Stimulated activated CD4-positive, alpha-beta T cell treated with anti-CD3 and anti-CD28 coated beads, Interleukin-2, amount 100 ng/mL, for 48 hours (primary cell): ENCODE measurements around the gene TSPAN18.

Experiments used
- DNase-seq, 2 donors: peaks; one replicate each; pipeline ENCODE4 v3.0.0-alpha.2; 2020

Gene TSPAN18

DNA sequence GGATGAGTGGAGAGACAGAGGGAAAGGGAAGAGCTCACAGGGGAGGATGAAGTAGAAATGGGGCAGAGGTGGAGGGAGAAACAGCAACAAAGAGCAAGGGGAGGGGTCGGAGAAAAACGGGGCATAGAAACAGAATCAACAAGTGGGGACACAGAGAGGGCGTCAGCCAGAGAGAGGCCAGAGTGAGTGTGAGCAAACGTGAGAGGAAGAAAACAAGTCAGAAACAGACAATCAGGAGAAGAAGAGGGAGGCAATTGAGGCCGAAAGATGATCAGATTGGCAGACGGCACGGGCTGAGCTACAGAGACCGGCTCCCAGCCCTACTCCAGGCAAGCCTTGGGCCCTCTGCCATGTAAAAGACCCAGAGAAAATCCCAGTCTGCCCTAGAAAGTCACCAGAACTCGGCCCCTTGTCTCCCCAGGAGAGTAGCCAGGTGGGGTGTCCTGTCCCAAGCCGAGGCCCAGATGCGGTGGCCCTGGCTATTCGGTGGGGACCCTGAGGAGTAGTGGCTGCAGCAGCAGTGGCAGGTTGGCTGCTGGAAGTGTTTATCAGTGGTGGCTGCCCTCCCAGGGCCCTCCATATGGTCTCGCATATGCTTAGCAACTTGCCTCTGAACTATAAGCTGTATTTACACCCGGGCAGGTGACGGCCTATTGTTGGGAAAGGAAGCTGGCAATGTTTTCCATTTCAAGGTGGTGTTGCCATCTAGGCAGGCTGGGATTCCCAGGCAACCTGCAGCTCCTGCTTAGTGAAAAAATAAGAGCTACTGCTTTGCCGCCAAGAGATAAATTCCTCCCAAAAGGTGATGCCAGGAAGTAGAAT lies 14.8 kb upstream of the TSPAN18 start:
- DNase-seq, result no peak

DNA sequence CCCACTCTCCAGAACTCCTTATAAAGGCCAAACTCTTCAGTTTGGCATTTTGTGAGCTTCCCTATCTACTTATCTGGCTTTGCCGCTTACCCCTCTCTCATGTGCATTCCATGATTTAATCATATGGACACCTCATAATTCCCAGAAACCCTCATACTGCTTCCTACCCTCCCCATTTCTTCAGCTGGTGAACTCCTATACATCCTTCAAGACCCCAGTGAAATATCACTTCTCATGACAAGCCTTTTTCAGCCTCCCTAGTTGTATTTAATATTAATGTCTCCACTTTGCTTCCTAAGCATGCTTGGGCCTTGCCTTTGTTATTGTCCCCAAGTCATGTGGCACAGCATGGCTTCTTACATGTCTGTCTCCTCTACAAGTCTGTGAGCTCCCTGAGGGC lies 13.7 kb upstream of the TSPAN18 start:
- DNase-seq, result no peak

DNA sequence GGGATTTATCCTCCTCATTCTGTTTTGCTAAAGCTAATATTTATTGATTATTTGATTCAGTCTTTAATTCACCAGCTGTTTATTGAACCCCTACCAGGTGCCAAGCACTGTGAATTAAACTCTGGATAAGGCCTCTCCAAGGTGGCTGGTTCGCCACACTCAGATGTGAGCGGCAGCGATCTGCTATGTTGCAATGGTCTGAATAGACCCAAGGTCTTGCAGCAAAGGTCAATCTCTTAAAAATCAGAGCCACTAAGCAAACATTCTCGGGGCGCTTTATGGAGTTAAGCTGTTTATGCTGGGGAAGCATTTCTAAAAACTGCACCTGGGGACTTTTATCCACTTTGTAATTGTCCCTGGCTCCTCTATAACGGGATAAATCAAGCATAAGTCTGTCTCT lies 10.5 kb upstream of the TSPAN18 start:
- DNase-seq, result no peak

DNA sequence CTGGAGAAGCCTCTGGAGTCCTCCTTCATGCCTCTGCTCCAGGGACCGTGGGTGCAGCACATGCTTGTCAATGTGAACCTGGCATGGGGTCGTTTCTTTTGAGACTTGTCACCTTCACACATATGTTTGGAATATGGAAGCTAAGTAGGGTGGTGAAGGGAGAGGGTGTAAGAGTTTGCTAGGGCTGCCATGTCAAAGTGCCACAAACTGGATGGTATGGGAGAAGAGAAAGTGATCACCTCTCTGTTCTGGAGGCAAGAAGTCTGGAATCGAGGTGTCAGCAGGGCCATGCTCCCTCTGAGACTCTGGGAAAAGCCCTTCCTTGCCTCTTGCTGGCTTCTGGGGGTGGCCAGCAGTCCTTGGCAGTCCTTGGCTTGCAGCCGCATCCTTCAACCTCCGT lies 8.7 kb upstream of the TSPAN18 start:
- no peak for DNase-seq

DNA sequence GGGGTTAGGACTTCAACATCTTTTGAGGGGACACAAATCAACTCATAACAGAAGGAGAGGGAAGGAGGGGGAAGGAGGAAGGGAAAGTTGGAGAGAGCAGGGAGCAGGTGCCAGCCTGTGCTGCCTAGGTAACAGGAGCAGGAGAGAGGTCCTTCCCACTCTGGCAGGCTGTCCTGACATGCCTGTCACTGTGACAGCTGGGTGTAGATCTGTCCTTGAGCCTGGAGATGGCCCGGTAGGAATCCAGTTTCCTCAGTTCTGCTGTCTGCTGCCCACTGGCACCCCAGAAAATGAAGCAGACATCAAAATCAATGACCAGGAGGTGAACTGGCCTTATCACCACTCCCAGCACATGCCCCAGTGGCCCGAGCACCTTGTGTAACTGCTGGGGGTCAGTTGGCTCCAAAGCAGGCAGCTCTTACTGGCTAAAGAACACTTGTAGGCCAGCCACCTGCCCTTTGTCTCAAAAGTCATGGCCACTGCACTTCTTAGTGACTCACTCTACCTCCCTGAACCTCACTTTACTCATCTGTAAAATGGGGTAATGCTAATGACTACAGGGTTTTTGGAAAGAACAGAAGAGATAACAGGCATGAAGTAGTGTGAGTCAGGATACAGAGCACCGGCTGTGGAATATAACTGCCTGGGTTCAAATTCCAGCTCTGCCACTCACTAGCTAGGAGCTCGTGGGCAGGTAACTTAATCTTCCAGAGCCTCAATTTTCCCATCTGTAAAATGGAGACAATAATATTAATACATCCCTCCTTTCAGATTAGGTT lies 8.0 kb upstream of the TSPAN18 start:
- no peak for DNase-seq

DNA sequence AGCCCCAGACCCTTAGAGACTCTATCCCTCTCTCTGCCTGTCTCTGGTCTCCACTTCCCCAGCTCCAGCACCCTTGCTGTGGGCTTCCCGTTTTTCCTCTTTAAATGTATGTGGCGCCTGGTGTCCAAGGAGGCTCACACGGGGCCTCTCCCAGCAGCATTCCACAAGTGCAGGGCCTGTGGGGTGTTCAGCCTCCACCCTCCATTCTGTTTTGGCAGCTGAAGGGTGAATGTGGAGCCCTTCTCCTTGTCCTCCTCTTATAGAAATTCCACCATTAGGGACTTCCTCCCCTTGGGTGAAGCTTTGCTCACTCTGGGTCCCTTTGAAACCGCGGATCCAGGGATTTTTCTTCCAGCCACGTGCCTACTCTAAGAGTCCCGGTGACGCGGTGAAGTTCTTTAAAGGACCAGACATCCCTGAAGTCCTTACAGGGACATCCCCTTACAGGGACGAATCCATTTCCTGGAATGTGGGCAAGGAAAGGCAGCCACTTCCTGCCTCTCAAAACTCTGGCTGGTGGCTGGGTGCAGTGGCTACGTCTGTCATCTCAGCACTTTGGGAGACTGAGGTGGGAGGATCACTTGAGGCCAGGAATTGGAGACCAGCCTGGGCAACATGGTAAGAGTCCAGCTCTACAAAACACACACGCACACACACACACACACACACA lies 1.6 kb upstream of the TSPAN18 start:
- DNase-seq, result no peak

DNA sequence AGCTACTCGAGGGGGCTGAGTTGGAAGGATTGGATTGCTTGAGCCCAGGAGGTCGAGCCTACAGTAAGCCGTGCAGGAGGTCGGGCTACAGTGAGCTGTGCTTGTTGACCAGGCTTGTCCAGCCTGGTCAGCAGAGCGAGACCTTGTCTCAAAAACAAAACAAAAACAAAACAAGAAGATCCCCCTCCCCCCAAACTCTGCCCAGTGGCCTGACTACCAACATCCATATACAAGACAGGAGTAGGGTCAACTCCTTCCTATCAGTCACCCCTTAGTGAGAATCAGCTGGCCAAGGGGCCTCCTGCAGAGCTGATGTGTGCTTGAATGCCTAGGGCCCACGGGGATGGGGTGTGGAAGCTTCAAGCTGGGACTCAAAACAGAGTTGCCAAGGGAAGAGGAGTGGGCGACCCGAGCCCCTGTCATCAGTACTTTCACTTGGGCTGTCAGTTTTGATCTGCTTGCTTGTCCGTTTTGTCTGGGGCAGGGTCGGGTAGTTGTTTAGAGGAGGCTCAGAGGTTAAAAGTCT lies 942 bp upstream of the TSPAN18 start:
- DNase-seq, result no peak

DNA sequence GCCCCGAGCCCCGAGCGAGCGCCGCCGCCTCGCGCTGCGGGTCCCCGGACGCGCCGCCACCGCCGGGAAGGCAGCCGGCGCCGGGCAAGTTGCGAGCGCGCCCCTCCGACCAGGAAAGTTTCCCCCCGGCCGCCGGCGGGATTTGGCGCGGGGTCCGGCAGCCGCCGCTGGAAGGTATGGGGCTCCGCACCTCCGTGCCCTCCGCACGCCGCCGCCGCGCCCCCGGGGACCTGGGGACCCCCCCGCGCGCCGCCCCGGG lies 281 bp downstream of the TSPAN18 start:
- DNase-seq, result no peak

DNA sequence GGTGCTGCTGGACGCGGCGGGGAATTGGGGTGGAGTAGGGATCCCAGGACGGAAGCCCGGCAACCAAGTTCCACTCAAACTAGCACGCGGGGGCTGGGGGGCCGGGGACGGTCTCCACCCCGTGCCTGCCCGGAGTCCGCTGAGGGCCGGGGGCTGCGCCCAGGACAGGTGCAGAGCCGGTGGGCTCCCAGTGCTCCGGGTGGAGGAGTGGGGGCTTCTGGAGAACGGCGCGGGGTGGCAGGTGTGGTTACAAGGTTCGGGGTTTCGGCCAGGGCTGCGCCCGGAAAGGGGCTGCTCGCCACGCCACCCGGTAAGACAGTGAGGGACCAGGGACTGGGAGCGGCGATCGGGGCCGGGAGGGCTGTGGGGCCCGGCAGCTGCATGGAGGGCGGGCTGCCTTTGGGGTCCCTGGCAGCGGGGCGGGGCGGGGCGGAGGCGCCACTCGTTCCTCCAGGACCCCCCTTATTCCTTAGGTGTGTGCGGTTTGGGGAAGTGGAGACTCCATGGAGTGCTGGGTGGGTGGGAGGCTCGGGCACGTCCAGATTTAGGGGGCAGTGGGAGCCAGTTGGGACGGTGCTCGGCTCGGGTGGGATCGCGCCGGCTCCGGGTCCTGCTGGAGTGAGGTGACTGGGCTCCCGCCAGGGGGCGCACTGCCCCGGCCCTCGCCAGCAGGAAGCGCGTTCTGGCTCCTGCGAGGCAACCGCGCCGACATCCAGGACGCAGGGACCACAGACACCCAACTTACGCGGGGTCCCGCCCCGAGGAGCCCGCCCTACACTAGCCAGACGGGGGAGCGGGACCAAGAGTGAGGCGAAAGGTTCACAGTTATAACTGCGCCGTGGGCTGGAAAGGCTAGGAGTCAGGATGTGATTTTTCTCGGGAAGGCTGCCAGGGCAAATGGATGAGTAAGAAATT lies 868 bp downstream of the TSPAN18 start:
- DNase-seq, result peak; percentile 77 to 80

DNA sequence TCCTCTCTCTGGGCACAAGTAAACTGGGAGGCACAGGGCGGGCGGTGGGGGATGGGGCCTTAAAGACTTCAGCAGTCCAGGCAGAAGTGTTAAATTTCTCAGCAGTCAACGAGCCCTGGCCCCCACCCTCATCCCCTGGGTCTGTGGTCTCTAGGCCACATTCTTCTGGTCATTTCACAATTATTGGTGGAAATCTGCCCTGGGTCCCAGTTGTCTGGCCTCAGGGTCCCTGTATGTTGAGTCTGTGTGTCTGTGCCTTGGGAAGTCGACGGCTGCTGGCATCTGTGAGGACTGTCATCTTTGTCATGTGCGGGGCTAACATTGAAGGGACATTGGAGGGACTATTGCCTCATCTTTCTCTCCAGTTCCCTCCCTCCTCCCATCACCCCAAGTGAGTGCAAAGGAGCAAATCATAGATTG lies 1.7 kb downstream of the TSPAN18 start:
- DNase-seq, result no peak

DNA sequence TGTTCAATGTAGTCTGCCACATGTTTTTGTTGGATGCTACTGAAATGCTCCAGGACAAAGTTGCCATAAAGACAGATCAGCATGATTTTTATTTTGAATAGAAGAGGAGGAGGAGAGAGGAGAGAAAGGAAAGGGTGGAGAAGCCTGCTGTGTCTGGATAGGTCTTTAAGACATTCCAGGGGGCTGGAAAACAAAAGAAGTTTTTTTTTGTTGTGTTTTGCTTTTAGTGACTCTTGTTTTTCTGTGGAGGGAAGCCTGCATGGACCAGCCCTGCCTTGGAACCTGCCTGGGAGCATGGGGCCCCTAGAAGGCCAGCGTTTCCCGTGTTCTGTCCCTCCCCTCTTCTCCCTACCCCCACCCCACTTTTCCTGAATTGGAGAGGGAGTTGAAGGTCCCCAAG lies 2.3 kb downstream of the TSPAN18 start:
- no peak for DNase-seq

DNA sequence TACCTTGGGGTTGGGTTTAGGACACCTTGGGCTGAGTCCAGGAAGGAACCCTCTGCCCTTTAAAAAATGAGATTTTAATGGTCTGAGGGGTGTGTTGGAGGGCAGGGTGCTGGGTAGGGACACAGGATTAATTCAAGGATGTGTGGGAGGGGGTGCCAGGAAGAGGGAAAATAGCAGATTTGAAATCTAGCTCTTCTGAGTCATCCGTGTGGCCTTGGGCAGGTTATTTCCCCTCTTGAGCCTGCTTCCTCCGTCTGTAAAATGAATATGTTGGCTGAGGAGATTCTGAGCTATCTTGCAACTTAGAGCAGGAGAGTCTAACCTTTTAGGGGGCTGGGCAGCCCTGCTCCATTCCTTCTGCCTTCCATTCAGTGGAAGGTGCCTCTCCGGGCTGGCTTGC lies 3.0 kb downstream of the TSPAN18 start:
- DNase-seq, result no peak

DNA sequence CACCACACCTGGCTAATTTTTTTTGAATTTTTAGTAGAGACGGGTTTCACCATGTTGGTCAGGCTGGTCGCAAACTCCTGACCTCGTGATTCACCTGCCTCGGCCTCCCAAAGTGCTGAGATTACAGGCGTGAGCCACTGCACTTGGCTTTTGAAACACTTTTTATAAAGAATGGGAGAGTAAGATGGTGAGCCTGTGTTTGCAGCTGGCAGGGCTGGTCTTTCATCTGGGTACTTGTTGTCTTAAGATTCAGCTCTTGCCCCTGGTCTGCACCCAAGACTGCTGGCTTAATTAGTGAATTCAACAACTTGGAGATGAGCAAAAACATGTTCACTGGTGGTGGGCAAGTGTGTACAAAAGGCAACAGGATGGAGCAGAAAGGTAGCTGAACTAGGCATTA lies 4.0 kb downstream of the TSPAN18 start:
- DNase-seq, result no peak

DNA sequence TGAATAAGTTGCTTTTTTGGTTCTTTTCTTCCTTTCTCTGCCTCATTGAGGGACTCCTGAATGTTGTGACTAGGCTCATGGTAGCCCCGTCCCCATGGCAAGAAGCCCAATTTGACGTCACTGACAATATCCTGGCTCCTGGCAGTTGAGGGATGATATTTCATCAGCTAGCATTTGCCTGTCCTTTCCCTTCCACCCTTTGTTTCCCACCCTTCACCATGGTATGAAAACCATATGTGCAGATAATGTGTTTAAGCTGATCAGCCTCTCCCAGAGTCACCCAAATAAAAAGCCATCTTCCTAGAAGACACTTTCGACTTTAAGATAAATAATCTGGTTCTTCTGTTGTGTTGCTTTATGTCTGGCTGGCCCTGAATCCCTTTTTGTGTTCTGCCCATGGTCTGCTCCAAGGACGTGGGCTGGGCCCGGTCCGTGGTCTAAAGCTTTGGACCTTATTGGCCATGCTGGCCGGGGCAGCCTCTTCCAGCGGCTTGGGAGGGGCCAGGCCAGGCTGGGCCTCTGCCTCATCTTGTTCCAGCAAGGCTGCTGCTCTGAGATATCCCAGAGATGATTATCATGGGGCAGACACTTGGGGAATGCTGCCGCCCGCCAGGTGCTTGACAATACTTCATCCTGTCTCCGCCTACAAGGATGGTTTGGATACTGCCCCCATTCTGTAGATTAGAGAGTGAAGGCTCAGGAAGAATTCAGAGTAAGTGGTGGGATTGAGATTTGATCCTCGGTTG lies 5.1 kb downstream of the TSPAN18 start:
- DNase-seq, result no peak

DNA sequence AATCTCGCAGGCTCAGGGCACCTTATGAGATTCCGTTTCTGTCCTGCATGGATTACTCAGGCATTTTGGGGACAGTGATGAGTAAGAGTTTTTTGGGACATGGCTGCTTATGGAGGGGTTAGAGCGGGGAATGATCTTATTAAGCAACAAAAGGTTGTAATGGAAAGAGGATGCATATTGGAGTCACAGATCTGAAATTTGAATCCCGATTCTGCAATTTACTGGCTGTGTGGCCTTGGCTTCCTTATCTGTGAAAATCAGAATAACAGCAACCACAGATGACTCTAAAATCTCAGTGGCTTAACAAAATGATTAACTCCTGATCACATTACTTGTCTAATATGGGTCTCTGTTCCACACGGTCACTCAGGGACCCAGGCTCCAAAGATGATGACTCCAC lies 5.8 kb downstream of the TSPAN18 start:
- DNase-seq, result no peak

DNA sequence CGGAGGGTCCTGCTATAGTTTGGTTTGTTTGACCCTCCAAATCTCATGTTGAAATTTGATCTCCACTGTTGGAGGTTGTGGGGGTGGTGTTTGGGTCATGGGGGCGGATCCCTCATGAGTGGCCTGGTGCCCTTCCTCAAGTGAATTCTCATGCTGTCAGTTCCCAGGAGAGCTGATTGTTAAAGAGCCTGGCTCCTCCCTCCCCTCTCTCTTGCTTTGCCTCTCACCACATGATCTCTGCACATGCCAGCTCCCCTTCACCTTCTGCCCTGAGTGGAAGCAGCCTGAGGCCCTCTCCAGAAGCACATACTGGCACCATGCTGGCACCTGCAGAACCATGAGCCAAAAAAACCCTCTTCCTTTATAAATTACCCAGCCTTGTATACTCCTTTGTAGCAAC lies 7.1 kb downstream of the TSPAN18 start:
- no peak for DNase-seq

DNA sequence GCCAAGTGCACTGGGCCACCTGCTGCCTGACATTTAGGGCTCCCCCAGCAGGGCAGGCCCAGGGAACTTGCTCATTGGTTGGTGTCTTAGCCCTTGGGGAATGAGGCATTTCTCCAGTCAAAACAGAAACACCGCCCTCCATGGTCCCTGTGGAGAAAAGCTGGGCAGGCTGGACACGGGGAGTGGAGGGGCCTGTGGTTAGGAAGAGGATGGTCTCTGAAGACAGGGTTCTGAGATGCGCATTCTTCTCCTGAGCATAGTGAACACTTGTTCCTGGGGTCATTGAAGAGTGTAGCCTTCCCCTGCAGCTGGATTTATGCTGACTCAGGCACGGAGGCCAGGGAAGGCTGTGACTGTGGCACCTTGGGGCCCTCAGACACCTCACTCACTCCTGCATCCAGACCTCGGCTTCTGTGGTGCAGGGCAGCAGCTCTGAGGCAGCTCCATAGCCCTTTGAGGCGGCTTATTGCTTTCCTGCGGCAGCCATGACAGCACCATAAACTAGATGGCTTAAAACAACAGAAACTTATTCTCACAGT lies 8.2 kb downstream of the TSPAN18 start:
- DNase-seq, result no peak

DNA sequence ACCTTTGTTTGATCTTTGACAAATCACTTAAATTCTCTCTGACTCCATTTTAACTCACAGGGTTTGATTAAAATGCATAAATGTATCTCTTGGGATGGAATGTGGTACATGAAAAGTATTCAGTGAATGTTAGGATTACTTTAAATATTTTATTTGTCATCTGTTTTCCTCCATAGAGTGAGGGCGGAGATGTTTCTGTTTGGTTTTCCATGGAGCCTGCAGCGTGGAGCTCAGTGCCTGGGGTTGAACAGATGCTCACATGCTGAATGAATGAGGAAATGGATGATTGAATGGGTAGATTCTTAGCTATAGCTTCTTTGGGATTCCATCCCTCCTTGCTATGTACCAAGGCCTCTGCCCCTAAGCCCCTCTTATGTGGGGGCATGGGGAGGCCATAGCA lies 10.0 kb downstream of the TSPAN18 start:
- no peak for DNase-seq

DNA sequence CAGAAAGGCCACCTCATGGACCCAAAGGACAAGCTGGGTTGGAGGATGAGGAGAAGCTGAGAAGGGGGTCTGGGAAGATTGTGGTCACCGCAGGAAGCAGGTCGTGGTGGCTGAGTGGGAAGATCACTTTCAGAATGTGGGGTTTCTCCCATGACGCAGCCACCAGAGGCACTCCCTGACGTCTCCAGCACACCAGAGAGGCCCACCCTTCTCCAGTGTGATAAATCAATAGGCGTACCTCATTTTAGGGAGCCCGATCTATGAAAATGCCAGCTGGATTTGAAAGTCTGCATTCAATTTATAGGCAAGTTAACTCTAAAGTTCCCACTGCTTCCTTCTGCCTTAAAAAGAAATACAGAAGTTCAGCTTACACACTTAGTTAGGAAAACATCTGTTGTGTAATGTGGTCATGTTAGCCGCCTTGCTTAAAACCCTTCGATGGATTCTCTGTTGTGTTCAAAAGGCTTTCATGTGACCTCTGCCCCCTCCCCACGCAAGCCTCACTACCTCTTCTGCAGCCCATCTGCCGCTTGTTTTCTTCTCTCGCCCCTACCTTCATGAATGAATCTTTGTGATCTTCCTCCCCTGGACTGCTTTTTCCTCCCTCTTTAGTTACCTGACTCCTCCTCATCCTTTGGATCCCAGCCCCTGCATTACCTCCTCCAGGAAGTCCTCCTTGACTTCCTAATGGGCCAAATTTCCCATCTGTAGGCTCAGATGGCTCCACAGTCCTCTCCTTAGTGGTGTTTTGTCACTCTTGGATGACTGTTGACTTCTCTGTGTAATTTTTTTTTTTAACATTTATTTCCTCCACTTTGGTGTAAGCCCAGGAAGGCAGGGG lies 10.7 kb downstream of the TSPAN18 start:
- no peak for DNase-seq

DNA sequence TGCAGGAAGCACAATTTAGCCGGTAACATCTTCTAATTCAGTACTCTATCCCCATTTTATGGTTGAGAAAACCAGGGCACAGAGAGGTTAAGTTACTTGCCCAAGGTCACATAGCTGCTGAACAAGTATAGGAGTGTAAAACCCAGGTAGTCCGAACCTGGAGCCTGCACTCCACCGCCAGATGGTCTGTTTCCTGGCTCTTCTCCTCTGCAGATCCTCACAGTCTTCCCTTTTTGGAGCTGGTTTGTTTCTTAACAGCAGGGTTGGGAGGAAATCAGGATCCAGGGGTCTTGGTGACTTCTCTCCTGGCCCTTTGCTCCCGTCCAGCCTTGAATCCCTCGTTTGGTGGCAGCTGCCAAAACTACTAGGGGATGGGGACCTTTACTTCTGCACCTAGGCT lies 12.0 kb downstream of the TSPAN18 start:
- DNase-seq, result no peak

DNA sequence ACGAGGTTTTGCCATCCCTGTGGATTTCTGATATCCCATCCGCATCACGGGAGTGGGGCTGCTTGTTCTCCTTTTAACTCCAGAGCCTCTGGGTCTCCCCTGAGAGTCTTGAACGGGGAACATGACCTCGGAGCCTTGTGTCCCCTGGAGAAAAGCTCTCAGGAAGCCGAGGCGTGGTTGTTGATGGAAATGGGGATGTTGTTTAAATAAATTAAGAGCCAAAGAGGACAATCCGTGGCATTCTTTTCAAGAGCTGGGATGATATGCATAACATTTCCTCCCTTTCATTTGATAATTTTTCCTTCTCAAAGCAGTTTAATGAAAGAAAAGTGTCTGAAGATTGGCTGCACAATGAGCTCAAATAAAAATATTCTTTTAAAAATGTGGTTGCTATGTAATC lies 14.2 kb downstream of the TSPAN18 start:
- no peak for DNase-seq
